Mononuclear cell (primary cell): ENCODE data around the gene UBXN1. TPM values are rescaled to one million over a fixed set of nuclear protein-coding genes. Genes with fewer than 3 reads are reported as not detected.
"Not testable (repeated sequence)": the region's sequence is repeated elsewhere in the genome, so short reads cannot be mapped to it uniquely, and the experiment has no call there.

ENCODE experiments used
- H3K27me3 ChIP-seq: 2 replicates; pipeline ENCODE4 v1.6.0; 2011; ENCODE audit warnings: low read length, control low read depth; ENCODE audit not compliant: insufficient read depth
- H3K4me1 ChIP-seq: 2 replicates; pipeline ENCODE4 v1.5.1; 2011; ENCODE audit warnings: mild to moderate bottlenecking, low read length, control low read depth; ENCODE audit not compliant: insufficient read depth
- H3K4me3 ChIP-seq: 2 replicates; pipeline ENCODE4 v1.5.1; 2011; ENCODE audit warnings: mild to moderate bottlenecking, low read length, moderate library complexity
- H3K9me3 ChIP-seq: 2 replicates; pipeline ENCODE4 v1.5.1; 2011; ENCODE audit warnings: low read depth, mild to moderate bottlenecking, control low read depth, low read length
- total RNA-seq: library from RNA; depleted of rRNA; stranded (reverse); fragments of >200 nt; gene quantifications from one replicate; pipeline ENCODE4 v1.2.3, GENCODE V29; 2012

The UBXN1 gene
- total RNA-seq, 1 donor, result 136 TPM

DNA sequence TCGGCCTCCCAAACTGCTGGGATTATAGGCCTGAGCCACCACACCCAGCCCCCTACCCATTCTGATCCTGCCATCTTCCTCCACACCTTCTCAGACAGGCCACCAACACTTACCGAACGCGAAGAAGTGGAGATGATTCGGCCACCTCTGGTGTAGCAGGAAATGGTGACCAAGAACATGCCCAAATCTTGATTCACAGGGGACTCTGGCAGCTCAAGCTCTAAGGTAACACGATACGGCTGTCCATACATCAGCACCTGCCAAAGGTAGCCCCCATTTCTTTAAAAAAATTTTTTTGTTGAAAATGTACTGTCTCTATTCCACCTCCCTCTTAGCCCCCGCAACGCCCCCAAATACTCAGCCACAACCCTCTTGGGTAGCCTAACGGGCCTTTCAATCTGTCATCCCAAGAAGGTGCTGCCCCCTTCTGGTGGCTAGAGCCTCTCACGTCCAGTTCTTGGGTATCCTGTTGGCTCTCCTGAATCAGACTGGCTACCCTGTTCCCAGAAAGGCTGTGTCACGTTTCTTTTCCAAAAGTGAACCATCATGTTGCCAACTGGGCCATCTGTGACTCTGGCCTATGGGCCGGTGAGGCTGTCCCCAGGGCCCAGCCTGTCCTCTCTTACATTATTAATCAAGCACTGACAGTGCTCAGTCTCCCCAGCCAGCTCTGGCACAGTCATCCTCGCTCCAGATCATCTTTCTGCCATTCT is 15.7 kb upstream of the UBXN1 start:
- no peak overlapping the region for H3K4me3 ChIP-seq
- no peaks in the 10 kb centered on the region for H3K4me1 ChIP-seq
- no peaks in the 10 kb centered on the region for H3K27me3 ChIP-seq
- H3K9me3 ChIP-seq, result no peaks in the 10 kb centered on the region

DNA sequence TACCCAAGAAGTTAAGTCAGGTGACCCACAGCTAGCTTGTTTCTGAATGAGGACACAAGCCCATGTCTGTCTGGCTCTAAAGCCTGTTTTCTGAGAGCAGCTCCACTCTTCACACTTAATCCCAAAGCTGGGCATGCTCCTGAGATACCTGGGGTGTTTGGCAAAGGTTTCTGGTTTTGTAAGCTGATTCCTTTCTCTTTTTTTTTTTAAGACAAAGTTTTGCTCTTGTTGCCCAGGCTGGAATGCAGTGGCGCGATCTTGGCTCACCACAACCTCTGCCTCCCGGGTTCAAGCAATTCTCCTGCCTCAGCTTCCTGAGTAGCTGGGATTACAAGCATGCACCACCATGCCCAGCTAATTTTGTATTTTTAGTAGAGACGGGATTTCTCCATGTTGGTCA is 14.8 kb upstream of the UBXN1 start:
- H3K9me3 ChIP-seq, H3K27me3 ChIP-seq, H3K4me3 ChIP-seq, H3K4me1 ChIP-seq: not testable (repeated sequence)

DNA sequence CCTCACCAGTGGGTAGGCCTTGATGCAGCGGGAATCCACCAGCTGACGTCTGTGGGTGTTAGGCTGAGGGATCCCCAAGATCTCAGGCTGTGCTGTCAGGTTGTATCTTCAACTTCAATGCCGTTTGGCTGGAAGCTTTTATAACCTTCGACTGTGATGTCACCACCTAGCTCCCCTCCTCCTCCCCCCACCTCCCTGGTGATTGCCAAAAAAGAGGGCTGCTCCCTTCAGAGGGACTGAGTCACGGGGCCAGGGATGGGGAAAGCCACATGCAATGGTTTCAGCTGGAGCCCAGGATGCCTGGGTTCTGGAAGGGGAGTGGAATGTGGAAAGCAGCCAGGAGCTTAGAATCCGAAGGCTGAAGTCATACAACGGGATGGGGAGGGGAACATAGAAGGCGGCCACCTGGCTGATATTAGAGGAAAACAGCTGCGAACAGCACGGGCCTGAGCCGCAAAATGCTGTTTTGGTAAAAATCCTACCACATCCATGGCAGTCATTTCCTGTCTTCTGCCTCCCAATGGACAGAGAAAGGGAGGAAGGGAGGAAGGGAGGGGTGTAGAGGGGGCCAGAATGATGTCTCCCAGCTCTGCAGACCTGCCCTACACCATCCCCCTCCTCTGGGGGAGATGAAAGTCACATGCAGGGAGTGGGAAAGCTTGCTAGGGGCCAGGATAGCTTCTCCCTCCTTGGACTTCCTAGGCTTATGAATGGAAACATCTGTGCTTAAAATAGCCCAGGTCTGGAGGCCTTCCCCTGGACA is 10.7 kb upstream of the UBXN1 start, which contains the start of gene LRRN4CL:
Gene LRRN4CL (minus strand): TSS at position 110 of the 763 bp plus-strand sequence. CDS start 1,022 bp downstream, outside the sequence.
- Histone ChIP-seq H3K27me3 (peaks cover 16% of the 10 kb centered on the region), H3K4me3 (no peak within 1 kb of the TSS)

DNA sequence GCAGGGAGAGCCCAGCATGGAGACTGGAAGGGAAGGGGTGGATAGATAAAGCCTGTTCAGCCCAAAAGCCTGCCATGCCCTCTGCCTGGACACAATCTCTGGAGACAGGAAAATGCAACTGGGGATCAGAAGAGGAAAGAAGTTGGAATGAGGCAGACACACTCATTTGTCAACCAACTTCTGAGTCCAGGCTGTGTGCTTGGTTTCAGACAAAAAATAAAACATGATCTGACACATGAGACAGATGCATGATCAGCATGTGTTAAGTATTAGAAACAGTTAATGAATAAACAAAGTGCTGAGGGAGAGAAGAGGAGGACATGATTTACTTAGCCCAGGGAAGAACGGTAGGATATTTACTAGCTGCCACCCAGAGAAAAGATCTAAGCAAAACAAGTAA is 9.6 kb upstream of the UBXN1 start:
- Histone ChIP-seq H3K9me3 (no peaks in the 10 kb centered on the region), H3K4me1 (no peaks in the 10 kb centered on the region), H3K27me3 (peaks cover 16% of the 10 kb centered on the region), H3K4me3 (no peak overlapping the region)

More for the DNA sequence above, 10.7 kb upstream of the UBXN1 start, which contains the start of gene LRRN4CL:
- H3K9me3 ChIP-seq, result no peaks in the 10 kb centered on the region
- no peaks in the 10 kb centered on the region for H3K4me1 ChIP-seq

DNA sequence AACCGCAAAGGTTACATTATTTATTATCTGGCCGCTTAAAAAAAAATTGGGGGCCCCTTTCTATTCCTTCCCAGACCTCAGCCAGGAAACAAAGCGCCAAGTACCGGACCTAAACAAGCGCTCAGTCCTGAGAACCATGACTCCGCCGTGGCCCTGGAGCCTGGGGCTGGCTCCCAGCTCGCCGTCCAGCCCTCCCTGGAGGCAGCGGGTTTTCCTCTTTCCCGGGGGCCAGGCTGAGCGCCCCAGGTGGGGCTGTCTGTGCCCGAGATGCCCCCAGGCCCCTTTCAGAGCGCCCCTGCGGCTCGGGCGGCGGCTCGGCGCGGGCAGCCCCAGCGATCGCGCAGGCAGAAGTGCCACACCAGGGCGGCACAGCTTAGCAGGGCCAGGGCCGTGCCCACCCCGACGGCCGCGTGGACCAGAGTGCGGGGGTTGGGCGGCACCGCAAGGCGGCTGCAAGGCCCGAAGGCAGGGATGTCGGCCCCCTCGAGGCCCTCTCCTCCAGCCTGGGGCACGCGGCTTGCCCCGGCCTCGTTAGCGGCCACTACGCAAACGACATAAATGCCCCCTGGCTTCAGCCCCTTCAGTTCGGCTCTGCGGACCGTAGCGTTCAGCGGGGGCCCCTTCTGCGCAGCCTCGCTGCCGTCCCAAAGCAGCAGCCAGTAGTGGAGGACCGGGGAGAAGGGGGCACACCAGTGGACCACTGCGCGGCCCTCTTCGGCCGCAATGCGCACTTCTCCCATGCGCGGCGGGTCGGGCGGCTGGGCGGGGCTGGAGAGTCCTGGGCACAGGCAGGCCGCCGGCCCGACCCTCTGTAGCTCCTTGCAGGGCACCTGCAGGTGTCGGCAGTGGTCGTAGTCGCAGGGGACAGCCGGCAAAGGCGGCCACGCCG is 8.9 kb upstream of the UBXN1 start:
- Histone ChIP-seq H3K4me1 (no peaks in the 10 kb centered on the region), H3K4me3 (no peak overlapping the region), H3K9me3 (no peaks in the 10 kb centered on the region), H3K27me3 (peaks cover 16% of the 10 kb centered on the region)

DNA sequence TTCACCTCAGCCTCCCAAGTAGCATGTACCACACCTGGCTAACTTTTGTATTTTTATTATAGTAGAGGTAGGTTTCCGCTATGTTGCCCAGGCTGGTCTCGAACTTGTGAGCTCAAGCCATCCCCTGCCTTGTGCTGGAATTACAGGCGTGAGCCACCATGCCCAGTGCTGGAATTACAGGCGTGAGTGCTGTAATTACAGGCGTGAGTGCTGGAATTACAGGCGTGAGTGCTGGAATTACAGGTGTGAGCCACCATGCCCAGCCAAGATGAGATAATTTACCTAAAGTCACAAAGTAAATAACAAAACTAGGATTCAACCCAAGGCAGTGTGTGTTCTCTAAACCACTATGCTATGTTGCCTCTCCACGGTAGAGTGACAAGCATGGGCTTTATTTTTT is 3.6 kb upstream of the UBXN1 start:
- Histone ChIP-seq H3K4me3 (no peak overlapping the region), H3K9me3 (no peaks in the 10 kb centered on the region), H3K27me3 (peaks cover 7% of the 10 kb centered on the region), H3K4me1 (peaks cover 16% of the 10 kb centered on the region)

DNA sequence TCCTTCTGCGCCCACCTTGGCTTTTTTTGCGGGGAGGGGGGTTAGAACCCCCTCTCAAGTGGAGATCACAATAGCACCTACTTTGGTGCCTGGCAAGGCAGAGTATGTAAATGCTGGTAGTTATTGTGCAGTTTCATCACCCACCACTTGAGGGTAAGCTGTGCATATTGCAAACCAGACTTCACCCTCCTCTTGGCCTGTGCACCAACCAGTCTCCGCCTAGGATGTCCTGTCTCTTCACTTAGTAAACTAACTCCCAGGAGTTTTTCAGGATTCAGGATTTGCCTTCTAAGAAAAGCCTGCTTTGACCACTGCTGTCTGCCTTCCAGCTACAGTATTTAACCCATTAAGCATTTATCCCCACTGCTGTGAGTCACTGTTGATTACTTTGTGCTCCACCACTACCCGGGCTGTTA is 2.0 kb upstream of the UBXN1 start:
- Histone ChIP-seq H3K4me1 (peaks cover 27% of the 10 kb centered on the region), H3K9me3 (no peaks in the 10 kb centered on the region), H3K4me3 (no peak overlapping the region), H3K27me3 (no peaks in the 10 kb centered on the region)

DNA sequence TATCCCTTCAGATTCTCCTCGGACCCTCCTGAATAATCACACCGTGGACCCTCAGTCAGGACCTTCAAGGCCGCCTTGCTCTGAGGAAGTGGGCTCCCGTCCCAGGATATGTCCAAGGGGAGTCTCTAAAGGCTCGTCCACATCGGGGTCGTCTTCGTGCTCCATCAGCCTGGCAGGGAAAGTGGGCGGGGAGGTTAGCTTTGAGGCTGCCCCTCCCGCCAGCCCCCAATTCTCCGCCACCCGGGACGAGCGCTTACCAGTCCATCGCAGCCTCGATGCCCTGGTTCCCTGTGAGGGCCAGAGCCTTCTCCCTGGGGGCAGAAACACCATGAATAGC is 472 bp downstream of the UBXN1 start:
- Histone ChIP-seq H3K27me3 (no peaks in the 10 kb centered on the region), H3K4me3 (peak overlapping the region; percentile 99), H3K9me3 (no peaks in the 10 kb centered on the region), H3K4me1 (peaks cover 29% of the 10 kb centered on the region)

DNA sequence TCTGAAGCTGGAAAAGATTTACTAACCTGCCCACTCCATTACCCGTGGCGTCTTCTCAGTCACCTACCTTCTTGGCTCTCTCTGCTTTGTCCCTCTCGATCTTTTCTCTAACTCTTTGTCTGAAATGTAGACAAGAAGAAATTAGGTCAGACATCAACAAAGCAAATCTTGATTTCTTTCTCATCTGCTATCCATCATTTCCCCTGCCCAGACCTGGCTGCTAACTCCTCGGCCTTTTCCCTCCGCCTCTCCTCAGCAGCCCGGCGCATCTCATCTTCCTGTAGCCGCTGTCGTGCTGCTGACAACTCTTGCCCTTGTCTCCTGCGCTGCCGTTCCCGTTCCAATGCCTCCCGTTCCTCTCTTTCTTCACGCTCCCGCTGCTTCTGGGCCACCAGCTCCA is 1.2 kb downstream of the UBXN1 start:
- Histone ChIP-seq H3K4me1 (peaks cover 36% of the 10 kb centered on the region), H3K4me3 (no peak overlapping the region), H3K9me3 (no peaks in the 10 kb centered on the region), H3K27me3 (no peaks in the 10 kb centered on the region)

DNA sequence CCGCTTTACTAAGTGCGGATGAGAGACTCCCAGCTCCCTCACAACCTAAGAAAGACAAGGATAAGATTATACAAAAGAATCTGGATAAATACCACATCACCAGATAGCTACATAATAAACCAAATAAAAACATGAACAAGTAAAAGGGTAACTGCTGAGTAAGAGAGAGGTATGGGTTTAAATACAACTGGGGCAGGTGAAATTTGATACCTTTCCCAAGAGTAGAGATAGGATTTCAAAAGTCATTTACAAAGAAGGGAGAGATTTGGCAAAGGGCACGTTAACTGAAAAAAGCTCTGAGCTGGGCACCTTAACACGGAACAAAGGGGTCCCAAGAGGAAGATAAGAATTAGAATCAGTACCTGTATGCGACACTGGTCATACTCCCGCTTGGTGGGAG is 1.7 kb downstream of the UBXN1 start:
- Histone ChIP-seq H3K4me3 (no peak overlapping the region), H3K4me1 (peaks cover 42% of the 10 kb centered on the region), H3K9me3 (no peaks in the 10 kb centered on the region), H3K27me3 (no peaks in the 10 kb centered on the region)

DNA sequence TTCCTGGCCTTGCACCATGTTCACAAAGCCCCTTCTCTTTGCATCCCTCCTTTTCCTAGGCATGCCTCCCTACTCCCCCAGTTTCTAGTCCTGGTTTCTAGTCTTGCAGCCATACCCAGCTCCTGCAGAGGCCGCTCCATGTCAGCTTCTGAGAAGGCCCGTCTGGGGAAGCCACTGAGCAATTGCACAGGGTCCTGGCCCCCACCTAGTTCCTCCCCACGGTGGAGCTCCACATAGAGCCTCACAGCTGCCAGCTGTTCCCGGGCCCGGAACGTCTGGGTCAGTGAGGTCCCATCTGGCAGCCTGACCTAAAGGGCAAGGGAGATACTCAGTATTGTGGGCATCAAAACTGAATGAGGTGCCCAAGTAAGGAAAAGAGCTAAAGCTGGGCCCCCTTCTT is 2.2 kb downstream of the UBXN1 start:
- peaks cover 42% of the 10 kb centered on the region for H3K4me1 ChIP-seq
- H3K27me3 ChIP-seq, result no peaks in the 10 kb centered on the region
- H3K9me3 ChIP-seq, result no peaks in the 10 kb centered on the region
- no peak overlapping the region for H3K4me3 ChIP-seq

DNA sequence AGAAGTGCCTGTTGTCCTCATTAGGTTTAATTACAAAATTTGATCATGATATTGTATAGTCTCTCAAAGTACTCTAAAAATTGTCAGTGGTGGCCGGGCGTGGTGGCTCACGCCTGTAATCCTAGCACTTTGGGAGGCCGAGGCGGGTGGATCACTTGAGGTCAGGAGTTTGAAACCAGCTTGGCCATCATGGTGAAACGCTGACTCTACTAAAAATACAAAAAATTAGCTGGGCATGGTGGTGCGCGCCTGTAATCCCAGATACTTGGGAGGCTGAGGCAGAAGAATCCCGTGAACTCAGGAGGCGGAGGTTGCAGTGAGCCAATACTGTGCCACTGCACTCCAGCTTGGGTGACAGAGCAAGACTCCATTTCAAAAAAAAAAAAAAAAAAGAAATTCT is 3.5 kb downstream of the UBXN1 start:
- H3K4me3 ChIP-seq, H3K9me3 ChIP-seq, H3K27me3 ChIP-seq: not testable (repeated sequence)
- peaks cover 51% of the 10 kb centered on the region for H3K4me1 ChIP-seq

DNA sequence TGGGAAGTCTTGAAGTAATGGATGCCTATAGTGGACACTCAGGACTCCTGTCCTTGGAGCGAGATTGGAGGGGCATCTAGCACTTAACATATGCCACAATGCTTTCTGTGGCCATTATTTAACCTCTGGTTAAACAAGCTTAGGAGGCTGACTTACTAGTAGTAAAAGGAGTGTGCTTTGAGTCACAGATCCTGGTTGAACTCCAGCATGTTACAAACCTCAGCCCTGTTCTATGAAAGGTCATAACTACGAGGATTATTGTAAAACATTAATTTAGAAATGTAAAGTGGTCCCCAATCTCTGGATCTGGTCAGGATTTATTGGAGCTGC is 5.7 kb downstream of the UBXN1 start:
- no peak overlapping the region for H3K4me3 ChIP-seq
- no peaks in the 10 kb centered on the region for H3K9me3 ChIP-seq
- H3K27me3 ChIP-seq, result no peaks in the 10 kb centered on the region
- H3K4me1 ChIP-seq, result peaks cover 42% of the 10 kb centered on the region

DNA sequence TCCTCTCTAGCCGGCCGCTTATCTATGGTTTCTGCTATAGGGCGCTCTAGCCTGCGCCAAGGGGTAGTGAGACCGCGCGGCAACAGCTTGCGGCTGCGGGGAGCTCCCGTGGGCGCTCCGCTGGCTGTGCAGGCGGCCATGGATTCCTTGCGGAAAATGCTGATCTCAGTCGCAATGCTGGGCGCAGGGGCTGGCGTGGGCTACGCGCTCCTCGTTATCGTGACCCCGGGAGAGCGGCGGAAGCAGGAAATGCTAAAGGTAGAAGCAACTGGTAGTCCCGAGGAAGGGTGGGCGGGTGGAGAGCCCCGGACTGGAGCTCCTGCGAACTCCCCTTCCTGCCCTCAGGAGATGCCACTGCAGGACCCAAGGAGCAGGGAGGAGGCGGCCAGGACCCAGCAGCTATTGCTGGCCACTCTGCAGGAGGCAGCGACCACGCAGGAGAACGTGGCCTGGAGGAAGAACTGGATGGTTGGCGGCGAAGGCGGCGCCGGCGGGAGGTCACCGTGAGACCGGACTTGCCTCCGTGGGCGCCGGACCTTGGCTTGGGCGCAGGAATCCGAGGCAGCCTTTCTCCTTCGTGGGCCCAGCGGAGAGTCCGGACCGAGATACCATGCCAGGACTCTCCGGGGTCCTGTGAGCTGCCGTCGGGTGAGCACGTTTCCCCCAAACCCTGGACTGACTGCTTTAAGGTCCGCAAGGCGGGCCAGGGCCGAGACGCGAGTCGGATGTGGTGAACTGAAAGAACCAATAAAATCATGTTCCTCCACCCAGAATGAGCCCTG is 7.1 kb downstream of the UBXN1 start, which contains the start of the genes LBHD1 and UQCC3:
Gene LBHD1 (minus strand): TSS at position 660 of the 782 bp plus-strand sequence. CDS start 2,236 bp downstream, outside the sequence.
Gene UQCC3 (plus strand): TSS at position 66 of the 782 bp plus-strand sequence. CDS start 73 bp downstream, at position 139.
- Histone ChIP-seq H3K27me3 (no peaks in the 10 kb centered on the region), H3K4me1 (peaks cover 42% of the 10 kb centered on the region), H3K9me3 (no peaks in the 10 kb centered on the region), H3K4me3 (peak within 1 kb of the TSS; percentile 94)
